Measurements from ENCODE around the gene IGLL5. TPM values are rescaled to one million over a fixed set of nuclear protein-coding genes. Genes with fewer than 3 reads are reported as not detected.

Gene IGLL5
- polyA plus RNA-seq, 1 donor = 0.16 TPM

DNA sequence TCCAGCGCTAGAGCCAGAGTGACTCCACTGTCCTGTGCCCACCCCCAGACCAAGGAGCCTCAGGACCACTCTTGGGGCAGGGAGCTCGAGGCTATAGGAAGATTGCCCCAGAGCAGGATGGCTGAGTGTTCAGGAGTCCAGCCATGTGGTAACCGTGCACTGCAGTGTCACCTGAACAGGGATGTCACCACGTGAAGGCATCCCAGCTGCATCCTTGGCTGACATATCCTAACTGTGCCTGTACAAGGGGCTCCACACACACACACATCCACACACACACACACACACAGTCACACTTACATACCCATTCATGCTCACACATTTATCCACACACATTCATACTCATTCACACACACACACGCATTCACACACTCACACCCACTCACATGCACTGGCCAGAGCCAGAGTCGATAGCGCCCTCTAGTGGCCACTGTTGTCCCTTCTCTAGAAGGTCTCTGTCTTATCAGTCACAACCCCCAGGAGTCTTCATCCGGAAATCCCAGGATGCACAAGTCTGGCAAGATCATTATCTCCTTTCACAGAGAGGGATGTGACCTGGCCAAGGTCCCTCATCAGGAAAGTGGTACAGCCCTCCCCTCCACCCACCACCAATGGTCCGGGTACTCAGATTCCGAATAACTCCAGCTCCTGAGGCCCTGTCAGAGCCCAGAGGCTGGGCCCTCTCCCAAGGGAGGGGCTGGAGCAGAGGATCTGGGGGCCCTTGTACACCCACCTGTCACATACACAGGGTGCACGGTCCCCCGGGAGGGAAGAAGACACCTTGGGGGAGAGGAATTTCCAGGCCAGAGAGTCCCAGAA is 55.1 kb downstream of the IGLL5 start:
- no CpG with 5 or more reads among the region's 12 CpGs for WGBS (ENCODE audit: insufficient coverage, low lambda C conversion rate)
- no peaks in the 10 kb centered on the region for H3K4me1 ChIP-seq (ENCODE audit: control insufficient read depth, insufficient read depth, low read length)
- H3K36me3 ChIP-seq (ENCODE audit: control insufficient read depth, insufficient read depth, low read length) = no peaks in the 10 kb centered on the region
- H3K27ac ChIP-seq (ENCODE audit: low read length) = no peak overlapping the region
- H3K9me3 ChIP-seq (ENCODE audit: control insufficient read depth, low read depth, low read length) = no peaks in the 10 kb centered on the region
- no peaks in the 10 kb centered on the region for H3K27me3 ChIP-seq (ENCODE audit: control insufficient read depth, insufficient read depth, low read length)
- H3K4me3 ChIP-seq (ENCODE audit: low read length) = no peak overlapping the region
- peak in 1 of 2 donors; percentile 31 for DNase-seq

- DNase-seq = no peak
- Histone ChIP-seq H3K36me3 (ENCODE audit: control insufficient read depth, insufficient read depth, low read length) (no peaks in the 10 kb centered on the region), H3K9me3 (ENCODE audit: control insufficient read depth, low read depth, low read length) (no peaks in the 10 kb centered on the region), H3K4me3 (ENCODE audit: low read length) (no peak overlapping the region), H3K4me1 (ENCODE audit: control insufficient read depth, insufficient read depth, low read length) (no peaks in the 10 kb centered on the region), H3K27me3 (ENCODE audit: control insufficient read depth, insufficient read depth, low read length) (no peaks in the 10 kb centered on the region), H3K27ac (ENCODE audit: low read length) (no peak overlapping the region)
- WGBS (ENCODE audit: insufficient coverage, low lambda C conversion rate) = no CpG with 5 or more reads among the region's 14 CpGs
These were observed 56.1 kb downstream of the IGLL5 start for GRCh38 chr22:22943521-22944267.

- Histone ChIP-seq H3K27ac (ENCODE audit: low read length) (no peak overlapping the region), H3K36me3 (ENCODE audit: control insufficient read depth, insufficient read depth, low read length) (no peaks in the 10 kb centered on the region), H3K9me3 (ENCODE audit: control insufficient read depth, low read depth, low read length) (no peaks in the 10 kb centered on the region), H3K4me3 (ENCODE audit: low read length) (no peak overlapping the region), H3K27me3 (ENCODE audit: control insufficient read depth, insufficient read depth, low read length) (no peaks in the 10 kb centered on the region), H3K4me1 (ENCODE audit: control insufficient read depth, insufficient read depth, low read length) (no peaks in the 10 kb centered on the region)
- no peak for DNase-seq
- WGBS (ENCODE audit: insufficient coverage, low lambda C conversion rate) = no CpG with 5 or more reads among the region's 18 CpGs
These were observed 56.8 kb downstream of the IGLL5 start for GRCh38 chr22:22944268-22944985.

GRCh38 chr22:22945195-22945594 is 57.6 kb downstream of the IGLL5 start:
- Histone ChIP-seq H3K9me3 (ENCODE audit: control insufficient read depth, low read depth, low read length) (no peaks in the 10 kb centered on the region), H3K4me1 (ENCODE audit: control insufficient read depth, insufficient read depth, low read length) (no peaks in the 10 kb centered on the region), H3K36me3 (ENCODE audit: control insufficient read depth, insufficient read depth, low read length) (no peaks in the 10 kb centered on the region), H3K27me3 (ENCODE audit: control insufficient read depth, insufficient read depth, low read length) (no peaks in the 10 kb centered on the region), H3K27ac (ENCODE audit: low read length) (no peak overlapping the region), H3K4me3 (ENCODE audit: low read length) (no peak overlapping the region)
- DNase-seq = no peak
- no CpG with 5 or more reads among the region's 4 CpGs for WGBS (ENCODE audit: insufficient coverage, low lambda C conversion rate)

Other genes starting within 250 kb of the IGLL5 start
- not detected for gene GGTLC2, start 243.2 kb upstream of the IGLL5 start, polyA plus RNA-seq
- gene GNAZ, start 182.7 kb downstream of the IGLL5 start, polyA plus RNA-seq = 4.6 TPM

All from large intestine (tissue), 3 donors.